Mucosa of descending colon (tissue), 3 donors: ENCODE data around the gene ADRB2. TPM values are rescaled to one million over a fixed set of nuclear protein-coding genes. Genes with fewer than 3 reads are reported as not detected.
A peak's percentile ranks its signal among the peaks of the same experiment; 100 is the strongest.

Experiments used
- ATAC-seq: fragments of 200-7000 bp; cut with Tn5 transposase; one replicate; pipeline ENCODE4 v1.9.1; 2020; ENCODE audit warnings: mild to moderate bottlenecking, moderate library complexity
- DNase-seq, 3 donors: peaks; one replicate each; pipeline ENCODE4 v3.0.0-alpha.2; 2020
- H3K36me3 ChIP-seq: fragments of 200-600 bp; one replicate; pipeline ENCODE4 v1.8.0; 2021; ENCODE audit warnings: low read depth, mild to moderate bottlenecking
- H3K4me1 ChIP-seq: fragments of 200-600 bp; one replicate; pipeline ENCODE4 v1.8.0; 2021; ENCODE audit warnings: low read depth, mild to moderate bottlenecking
- H3K4me3 ChIP-seq: fragments of 200-600 bp; one replicate; pipeline ENCODE4 v1.8.0; 2021; ENCODE audit warnings: mild to moderate bottlenecking
- H3K9me3 ChIP-seq: fragments of 200-600 bp; one replicate; pipeline ENCODE4 v1.8.0; 2021; ENCODE audit warnings: mild to moderate bottlenecking
- CTCF ChIP-seq: fragments of 200-600 bp; IDR thresholded peaks from one replicate; pipeline ENCODE4 v1.8.0; 2022; ENCODE audit warnings: antibody characterized with exemption, mild to moderate bottlenecking
- intact Hi-C, 2 donors: fragments of 100-400 bp; cut with DNase I in 1 of 2; cut with micrococcal nuclease in 1 of 2; formaldehyde crosslinking; loops; one replicate each; pipeline versions ENCODE4 v1.11.0 to v1.11.1; 2022; cut with DNase I, micrococcal nuclease
- total RNA-seq, 3 donors: library from RNA; stranded (reverse); fragmentation: NEBNext Ultra II Directional in 2 of 3; extraction: Animal tissue kit (Norgen Biotek cat#: 25700) in 2 of 3; gene quantifications; one replicate each; pipeline versions ENCODE4 v1.2.1 to v1.2.4, GENCODE V29; 2021 to 2023
- donor health status: DM: no; HTN: no; CAD: no; lungs with moderate emphysema.
- donor health status: DM: no; HTN: no; CAD: no.
- donor health status: DM: no; HTN: yes; CAD: no.

The ADRB2 gene
- total RNA-seq, 3 donors from 2014 or later = 0.41 to 3.1 (median 1.4) TPM

GRCh38 chr5:148849461-148849860 lies 23.1 kb downstream of the ADRB2 start:
- peak in 1 of 3 donors; percentile 38 for DNase-seq
- Histone ChIP-seq H3K4me1 (no peaks in the 10 kb centered on the region), H3K36me3 (no peaks in the 10 kb centered on the region), H3K9me3 (no peaks in the 10 kb centered on the region), H3K4me3 (no peak overlapping the region)
- intact Hi-C loops = no loop called here
- no peak for TF ChIP-seq CTCF
- ATAC-seq = peak; percentile 84

DNA sequence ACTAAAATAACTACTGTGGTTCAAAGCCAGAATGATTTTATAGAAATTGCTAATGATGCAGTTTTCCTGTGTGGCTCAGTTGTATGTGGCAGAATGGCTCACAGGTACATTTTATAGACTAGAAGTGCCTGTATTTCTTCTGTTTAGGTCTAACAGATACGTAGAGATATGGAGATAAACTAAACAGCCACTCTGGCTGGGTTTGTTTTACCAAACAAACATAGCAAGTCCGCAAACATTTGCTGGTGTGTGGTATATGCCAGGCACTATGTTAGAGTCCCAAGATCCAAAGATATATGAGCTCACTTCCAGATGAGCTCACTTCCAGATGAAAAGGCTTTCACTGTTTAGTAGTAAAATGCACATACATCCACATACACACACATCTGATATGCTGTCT lies 24.4 kb downstream of the ADRB2 start:
- H3K4me1 ChIP-seq = no peaks in the 10 kb centered on the region
- intact Hi-C loops = no loop called here

GRCh38 chr5:148853868-148854267 lies 27.5 kb downstream of the ADRB2 start:
- Histone ChIP-seq H3K4me3 (no peak overlapping the region), H3K36me3 (no peaks in the 10 kb centered on the region), H3K9me3 (no peaks in the 10 kb centered on the region), H3K4me1 (peaks cover 3% of the 10 kb centered on the region)
- ATAC-seq = peak; percentile 13
- no peak for DNase-seq
- TF ChIP-seq CTCF = no peak
- intact Hi-C loops = no loop called here

More for the DNA sequence above, 24.4 kb downstream of the ADRB2 start:
- no peaks in the 10 kb centered on the region for H3K9me3 ChIP-seq
- ATAC-seq = no peak
- no peak for TF ChIP-seq CTCF
- no peak overlapping the region for H3K4me3 ChIP-seq
- H3K36me3 ChIP-seq = no peaks in the 10 kb centered on the region
- DNase-seq = no peak

DNA sequence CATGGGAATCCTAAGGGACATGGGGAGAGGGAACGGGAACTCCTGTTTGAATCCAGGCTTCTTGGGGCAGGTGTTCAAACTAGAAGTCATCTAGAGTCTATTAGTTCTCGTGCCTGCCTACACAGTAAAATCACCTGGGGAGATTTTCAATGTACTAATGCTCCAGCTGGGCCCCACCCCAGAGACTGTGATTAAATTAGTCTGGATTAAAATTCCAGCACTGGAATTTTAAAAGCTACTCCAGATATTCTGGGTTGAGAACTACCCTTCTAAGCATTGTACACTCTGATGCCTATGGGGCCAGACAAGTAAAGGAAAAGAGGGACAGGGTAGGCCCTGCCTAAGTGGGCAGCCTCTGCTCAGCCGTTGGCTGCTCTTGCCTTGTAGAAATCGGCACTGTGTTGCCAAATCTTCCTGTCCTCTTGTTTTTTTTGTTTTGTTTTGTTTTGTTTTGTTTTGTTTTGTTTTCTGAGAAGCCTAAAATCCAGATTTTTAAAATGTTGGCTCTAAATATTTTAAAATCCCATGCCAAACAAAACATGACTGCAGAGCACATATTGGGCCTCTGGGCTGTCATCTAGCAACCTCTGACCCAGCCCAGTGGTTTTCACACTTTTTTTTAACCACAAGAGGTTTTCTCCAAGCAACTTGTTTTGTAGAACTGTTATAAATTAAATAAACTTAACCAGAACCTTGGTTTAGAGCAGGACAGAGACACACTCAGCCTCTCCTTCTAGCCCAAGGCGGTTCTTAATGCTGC lies 29.0 kb downstream of the ADRB2 start:
- Histone ChIP-seq H3K4me3 (no peak overlapping the region), H3K9me3 (no peaks in the 10 kb centered on the region), H3K36me3 (no peaks in the 10 kb centered on the region), H3K4me1 (peaks cover 3% of the 10 kb centered on the region)
- intact Hi-C loops = no loop called here
- ATAC-seq (peak; percentile 39), DNase-seq (peak in 1 of 3 donors; percentile 12)
- TF ChIP-seq CTCF = no peak

DNA sequence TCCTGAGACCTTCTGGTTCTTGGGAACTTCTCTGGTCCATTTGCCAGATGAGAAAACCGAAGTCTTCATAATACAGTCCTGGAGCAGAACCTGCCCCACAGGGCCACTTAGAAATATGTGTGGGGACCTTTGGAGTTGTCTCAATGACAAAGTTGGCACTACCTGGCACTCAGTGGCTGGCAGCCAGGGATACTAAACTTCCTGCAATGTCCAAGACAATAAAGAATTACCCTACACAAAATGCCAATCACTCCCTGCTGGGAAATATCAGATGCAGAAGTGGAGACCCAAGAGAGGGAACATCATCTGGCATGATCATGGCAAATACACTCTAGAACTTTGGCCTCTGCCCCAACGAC lies 29.6 kb downstream of the ADRB2 start:
- no peaks in the 10 kb centered on the region for H3K9me3 ChIP-seq
- peak in 2 of 3 donors; percentile 61 to 74 for DNase-seq
- H3K4me3 ChIP-seq = no peak overlapping the region
- intact Hi-C loops = no loop called here
- peaks cover 3% of the 10 kb centered on the region for H3K4me1 ChIP-seq
- no peaks in the 10 kb centered on the region for H3K36me3 ChIP-seq
- ATAC-seq = peak; percentile 62
- TF ChIP-seq CTCF = no peak
